ENCODE data around the gene MRPL9.
A peak's percentile ranks its signal among the peaks of the same experiment; 100 is the strongest.
"Not testable (repeated sequence)": the region's sequence is repeated elsewhere in the genome, so short reads cannot be mapped to it uniquely, and the experiment has no call there.

MRPL9 gene

GRCh38 chr1:151774256-151774922 lies 11.1 kb upstream of the MRPL9 start:
- no peak overlapping the region for H3K4me3 ChIP-seq (ENCODE audit: low read length)
- no peak for TF ChIP-seq ZNF274 (IDR thresholded peaks at IDR 0.05; ENCODE audit: low read depth, low read length)

DNA sequence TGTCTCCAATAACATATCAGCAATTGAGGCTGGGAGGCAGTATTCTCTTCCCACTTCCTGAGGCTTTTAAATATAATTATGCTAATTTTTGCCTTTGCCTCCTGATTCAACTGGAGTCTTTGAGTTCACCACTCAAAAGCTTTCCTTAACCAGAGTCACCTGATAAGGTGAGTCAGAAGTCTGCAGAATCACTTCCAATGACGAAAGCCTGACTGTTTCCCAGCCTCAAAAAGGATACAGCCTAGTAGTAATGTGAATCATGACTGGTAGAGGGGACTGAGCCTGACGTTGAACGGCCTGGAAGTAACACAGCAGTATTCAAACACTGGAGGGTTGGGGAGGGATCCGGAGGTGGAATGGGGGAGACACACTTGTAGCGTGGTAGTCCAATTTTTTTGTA lies 10.4 kb upstream of the MRPL9 start:
- no peak for TF ChIP-seq ZNF274 (IDR thresholded peaks at IDR 0.05; ENCODE audit: low read depth, low read length)

GRCh38 chr1:151769270-151769669 lies 6.0 kb upstream of the MRPL9 start:
- not testable (repeated sequence) for H3K4me3 ChIP-seq (ENCODE audit: low read length)

More for the DNA sequence above, 10.4 kb upstream of the MRPL9 start:
- no peak overlapping the region for H3K4me3 ChIP-seq (ENCODE audit: low read length)

DNA sequence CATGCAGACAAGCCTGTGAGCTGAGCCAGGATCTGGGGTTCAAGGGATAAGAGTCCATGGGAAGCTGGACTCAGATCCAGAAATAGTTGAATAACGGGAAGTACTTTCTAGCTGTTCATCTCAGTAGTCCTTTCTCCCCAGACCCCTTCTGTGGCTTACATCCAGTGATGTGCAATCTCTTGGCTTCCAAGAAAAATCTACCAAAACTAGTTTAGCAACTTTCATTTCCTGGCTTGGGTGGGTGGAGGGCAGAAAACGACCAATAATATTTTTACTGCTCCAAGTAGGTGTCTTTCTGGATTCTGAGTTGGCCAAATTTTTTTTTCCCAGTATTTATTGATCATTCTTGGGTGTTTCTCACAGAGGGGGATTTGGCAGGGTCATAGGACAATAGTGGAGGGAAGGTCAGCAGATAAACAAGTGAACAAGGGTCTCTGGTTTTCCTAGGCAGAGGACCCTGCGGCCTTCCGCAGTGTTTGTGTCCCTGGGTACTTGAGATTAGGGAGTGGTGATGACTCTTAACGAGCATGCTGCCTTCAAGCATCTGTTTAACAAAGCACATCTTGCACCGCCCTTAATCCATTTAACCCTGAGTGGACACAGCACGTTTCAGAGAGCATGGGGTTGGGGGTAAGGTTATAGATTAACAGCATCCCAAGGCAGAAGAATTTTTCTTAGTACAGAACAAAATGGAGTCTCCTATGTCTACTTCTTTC lies 5.2 kb upstream of the MRPL9 start:
- H3K4me3 ChIP-seq (ENCODE audit: low read length): not testable (repeated sequence)

DNA sequence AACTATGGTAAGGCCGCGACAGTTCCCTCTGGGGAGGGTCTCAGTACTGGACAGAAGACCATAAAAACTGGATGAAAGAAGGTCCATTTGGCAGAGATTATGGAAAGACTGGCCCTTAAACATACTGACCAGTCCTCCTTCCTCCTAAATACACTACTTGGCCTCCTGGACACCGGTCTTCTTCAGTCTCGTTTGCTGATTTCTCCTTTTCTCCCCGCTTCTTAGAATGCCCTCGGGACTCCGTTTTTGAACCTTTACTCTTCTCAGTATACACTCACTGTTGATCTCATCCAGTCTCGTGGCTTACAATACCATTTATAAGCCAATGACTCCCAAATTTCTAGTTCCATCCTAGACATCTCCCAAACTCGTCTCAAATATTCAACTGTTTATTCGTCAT lies 694 bp upstream of the MRPL9 start:
- TF ChIP-seq ZNF274 (IDR thresholded peaks at IDR 0.05; ENCODE audit: low read depth, low read length): no peak
- peak overlapping the region; percentile 94 for H3K4me3 ChIP-seq (ENCODE audit: low read length)

DNA sequence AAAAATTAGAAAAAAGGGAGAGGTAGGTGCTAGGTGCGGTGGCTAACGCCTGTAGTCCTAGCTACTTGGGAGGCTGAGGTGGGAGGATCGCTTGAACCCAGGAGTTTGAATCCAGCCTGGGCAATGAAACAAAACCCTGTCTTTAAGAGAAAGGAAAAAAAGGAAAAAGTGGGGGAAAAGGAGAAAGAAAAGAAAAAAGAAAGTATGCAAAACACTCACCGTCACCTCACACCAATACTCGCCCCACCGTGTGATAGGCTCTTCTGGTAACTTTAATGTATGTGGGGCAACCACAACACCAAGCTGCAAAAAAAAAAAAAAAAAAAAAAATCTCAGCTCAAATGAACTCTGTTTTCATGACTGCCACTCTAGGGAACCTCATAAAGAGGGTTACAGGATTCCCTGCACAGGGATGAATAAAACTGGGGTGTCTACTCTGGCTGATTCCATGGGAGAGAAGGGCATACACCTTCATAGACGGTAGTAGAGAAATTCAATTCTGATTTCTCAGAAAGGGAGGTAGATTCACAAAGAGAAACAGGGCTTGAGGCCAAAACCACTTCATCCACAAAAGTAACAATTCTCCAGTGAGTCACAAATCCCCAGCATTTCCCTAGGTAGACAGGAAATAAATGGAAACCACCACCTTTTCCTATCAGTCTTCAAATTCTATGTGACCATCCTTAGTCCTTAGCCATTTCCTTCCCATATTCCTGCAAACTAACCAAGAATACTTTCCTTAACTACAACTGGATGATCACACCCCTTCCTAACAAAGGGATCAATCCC lies 2.5 kb downstream of the MRPL9 start:
- TF ChIP-seq ZNF274 (IDR thresholded peaks at IDR 0.05; ENCODE audit: low read depth, low read length): no peak
- no peak overlapping the region for H3K4me3 ChIP-seq (ENCODE audit: low read length)

- no peak for TF ChIP-seq ZNF274 (IDR thresholded peaks at IDR 0.05; ENCODE audit: low read depth, low read length)
Measured at GRCh38 chr1:151759241-151759640, 4.1 kb downstream of the MRPL9 start.

DNA sequence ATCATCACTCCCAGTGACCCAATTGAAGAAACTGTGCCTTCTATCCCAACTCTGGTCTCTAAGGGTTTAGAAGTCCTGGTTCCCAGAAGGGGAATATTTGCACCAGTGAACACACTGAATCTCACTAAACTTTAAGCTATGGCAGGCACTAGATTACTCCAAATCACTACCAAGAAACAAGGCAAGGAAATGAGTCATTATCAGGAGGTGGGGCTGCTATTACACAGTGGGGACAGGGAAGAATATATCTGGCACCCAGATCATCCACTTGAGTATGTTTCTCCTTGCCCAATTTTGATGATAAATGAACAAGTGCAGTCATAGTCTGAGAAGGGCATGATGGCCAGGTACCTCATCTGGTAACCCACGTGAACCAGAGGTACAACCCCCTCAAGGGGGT lies 7.0 kb downstream of the MRPL9 start:
- H3K4me3 ChIP-seq (ENCODE audit: low read length): no peak overlapping the region
- TF ChIP-seq ZNF274 (IDR thresholded peaks at IDR 0.05; ENCODE audit: low read depth, low read length): no peak

More at GRCh38 chr1:151759241-151759640, 4.1 kb downstream of the MRPL9 start:
- H3K4me3 ChIP-seq (ENCODE audit: low read length): no peak overlapping the region

- no peak overlapping the region for H3K4me3 ChIP-seq (ENCODE audit: low read length)
- TF ChIP-seq ZNF274 (IDR thresholded peaks at IDR 0.05; ENCODE audit: low read depth, low read length): no peak
Measured at GRCh38 chr1:151741516-151741915, 21.8 kb downstream of the MRPL9 start.

DNA sequence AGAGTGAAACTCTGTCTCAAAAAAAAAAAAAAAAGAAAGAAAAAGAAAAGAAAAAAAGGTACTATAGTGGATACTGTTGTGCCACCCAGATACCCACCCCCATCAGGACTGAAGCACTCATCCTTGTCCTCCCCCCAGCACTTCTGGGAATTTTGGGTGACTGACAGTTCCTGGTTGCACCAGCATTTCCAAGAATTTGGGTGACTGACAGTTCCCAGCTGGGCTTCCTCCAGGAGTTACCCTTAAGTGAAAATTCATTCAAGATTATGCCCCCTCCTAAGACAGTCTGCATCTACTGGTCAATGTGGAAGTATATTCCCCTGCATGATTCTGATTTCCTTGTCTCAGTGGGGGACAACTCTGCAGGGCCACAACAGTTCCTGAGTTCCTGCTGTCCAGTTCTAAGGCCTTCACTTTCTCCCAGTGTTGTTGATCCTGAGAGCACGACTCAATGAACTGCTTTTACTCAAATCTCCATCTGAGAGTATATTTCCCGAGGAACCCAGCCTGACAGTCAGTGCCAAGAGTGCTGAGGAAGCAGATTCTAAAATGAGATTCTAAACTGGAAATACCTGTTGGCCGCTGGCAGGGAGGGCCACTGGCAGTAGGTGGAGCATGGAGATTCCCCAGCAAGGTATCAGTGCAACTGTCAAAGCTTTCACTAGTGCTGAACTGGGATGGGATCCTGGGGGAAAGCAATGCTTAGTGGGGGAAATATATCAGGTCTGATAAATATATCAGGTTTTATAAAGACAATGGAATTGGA lies 23.5 kb downstream of the MRPL9 start:
- TF ChIP-seq ZNF274 (IDR thresholded peaks at IDR 0.05; ENCODE audit: low read depth, low read length): no peak
- H3K4me3 ChIP-seq (ENCODE audit: low read length): no peak overlapping the region

DNA sequence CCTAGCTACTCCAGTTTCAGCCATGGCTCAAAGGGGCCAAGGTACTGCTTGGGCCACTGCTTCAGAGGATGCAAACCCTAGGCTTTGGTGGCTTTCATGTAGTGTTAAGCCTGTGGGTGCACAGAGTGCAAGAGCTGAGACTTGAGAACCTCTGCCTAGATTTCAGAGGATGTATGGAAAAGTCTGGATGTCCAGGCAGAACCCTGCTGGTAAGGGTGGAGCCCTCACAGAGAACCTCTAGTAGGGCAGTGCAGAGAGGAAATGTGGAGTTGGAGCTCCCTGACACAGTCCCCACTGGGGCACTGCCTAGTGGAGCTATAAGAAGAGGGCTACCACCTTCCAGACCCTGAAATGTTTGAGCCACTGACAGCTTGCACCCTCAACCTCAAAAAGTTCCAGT lies 25.8 kb downstream of the MRPL9 start:
- no peak for TF ChIP-seq ZNF274 (IDR thresholded peaks at IDR 0.05; ENCODE audit: low read depth, low read length)
- H3K4me3 ChIP-seq (ENCODE audit: low read length): no peak overlapping the region

DNA sequence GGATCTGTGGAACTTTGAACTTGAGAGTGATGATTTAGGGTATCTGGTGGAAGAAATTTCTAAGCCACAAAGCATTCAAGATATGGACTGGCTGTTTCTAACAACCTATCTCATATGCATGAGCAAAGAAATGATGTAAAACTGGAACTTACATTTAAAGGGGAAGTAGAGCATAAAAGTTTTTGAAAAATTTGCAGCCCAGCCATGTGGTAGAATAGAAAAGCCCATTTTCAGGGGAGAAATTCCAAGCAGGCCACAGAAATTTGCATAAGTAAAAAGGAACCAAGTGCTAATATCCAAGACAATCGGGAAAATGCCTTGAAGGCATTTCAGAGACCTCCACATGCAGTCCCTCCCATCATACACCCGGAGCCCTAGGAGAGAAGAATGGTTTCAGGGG lies 26.3 kb downstream of the MRPL9 start:
- no peak for TF ChIP-seq ZNF274 (IDR thresholded peaks at IDR 0.05; ENCODE audit: low read depth, low read length)
- no peak overlapping the region for H3K4me3 ChIP-seq (ENCODE audit: low read length)

DNA sequence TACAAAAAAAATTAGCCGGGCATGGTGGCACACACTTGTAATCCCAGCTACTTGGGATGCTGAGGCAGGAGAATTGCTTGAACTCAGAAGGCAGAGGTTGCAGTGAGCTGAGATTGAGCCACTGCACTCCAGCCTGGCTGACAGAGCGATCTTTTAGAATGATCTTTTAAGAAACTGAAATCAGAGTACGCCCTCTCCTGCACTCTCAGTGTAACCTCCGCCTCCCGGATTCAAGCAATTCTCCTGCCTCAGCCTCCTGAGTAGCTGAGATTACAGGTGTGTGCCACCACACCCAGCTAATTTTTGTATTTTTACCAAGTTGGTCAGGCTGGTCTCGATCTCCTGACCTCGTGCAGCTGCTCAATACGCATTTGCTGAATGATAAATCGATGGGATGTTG lies 29.3 kb downstream of the MRPL9 start:
- not testable (repeated sequence) for H3K4me3 ChIP-seq (ENCODE audit: low read length)

- TF ChIP-seq ZNF274 (IDR thresholded peaks at IDR 0.05; ENCODE audit: low read depth, low read length): no peak
- no peak overlapping the region for H3K4me3 ChIP-seq (ENCODE audit: low read length)
Measured at GRCh38 chr1:151733126-151733525, 30.2 kb downstream of the MRPL9 start.

All from GM08714 (cell line).